ENCODE measurements around the gene PLEKHF1. TPM values are rescaled to one million over a fixed set of nuclear protein-coding genes. Genes with fewer than 3 reads are reported as not detected.

PLEKHF1 gene
- total and polyA plus RNA-seq, 12 donors, result 0.62 to 23.1 (median 6.9) TPM

- Histone ChIP-seq H3K36me3 (replicated peaks in 1 of 2) (peaks cover 0 to 28% of the 10 kb centered on the region in 2 donors), H3K4me1 (replicated peaks in 1 of 2) (peaks cover 8 to 16% of the 10 kb centered on the region in 2 donors), H3K4me3 (no peak overlapping the region), H3K27me3 (no peaks in the 10 kb centered on the region), H3K27ac (no peak overlapping the region), H3K9me3 (replicated peaks in 1 of 3) (no peaks in the 10 kb centered on the region)
- intact Hi-C loops (cut with DNase I), result no loop called here
- TF ChIP-seq POLR2A (IDR thresholded peaks at IDR 0.05) (no peak), CTCF (IDR thresholded peaks at IDR 0.05) (no peak)
- no peak for DNase-seq
- WGBS, 4 donors, result 91 to 95% (median 94%) methylated on average over 8 to 9 of the region's 9 CpGs
These were observed 37.7 kb downstream of the PLEKHF1 start for GRCh38 chr19:29702963-29703320.

- H3K4me1 ChIP-seq (replicated peaks in 1 of 2), result peaks cover 21 to 31% of the 10 kb centered on the region in 2 donors
- H3K27me3 ChIP-seq, result no peaks in the 10 kb centered on the region
- no peak overlapping the region for H3K4me3 ChIP-seq
- H3K9me3 ChIP-seq (replicated peaks in 1 of 3), result no peaks in the 10 kb centered on the region
- intact Hi-C loops (cut with DNase I), result loop anchor here in 1 of 2 donors (5.0 kb wide), 1 partner anchor 93 kb away; no protein-coding TSS in a partner anchor
- TF ChIP-seq POLR2A (IDR thresholded peaks at IDR 0.05) (no peak), CTCF (IDR thresholded peaks at IDR 0.05) (no peak)
- H3K36me3 ChIP-seq (replicated peaks in 1 of 2), result peaks cover 0 to 28% of the 10 kb centered on the region in 2 donors
- WGBS, 4 donors, result 78 to 84% (median 80%) methylated on average over 14 of the region's 14 CpGs
- DNase-seq, result no peak
- H3K27ac ChIP-seq, result peak overlapping the region in 2 of 5 donors; percentile 46 to 70
These were observed 39.6 kb downstream of the PLEKHF1 start for GRCh38 chr19:29704562-29705558.

- no peak for TF ChIP-seq POLR2A (IDR thresholded peaks at IDR 0.05)
- no peak for TF ChIP-seq CTCF (IDR thresholded peaks at IDR 0.05)
- Histone ChIP-seq H3K27ac (peak overlapping the region in 1 of 5 donors; percentile 39), H3K27me3 (no peaks in the 10 kb centered on the region), H3K4me3 (no peak overlapping the region), H3K36me3 (replicated peaks in 1 of 2) (peaks cover 0 to 28% of the 10 kb centered on the region in 2 donors), H3K9me3 (replicated peaks in 1 of 3) (no peaks in the 10 kb centered on the region), H3K4me1 (replicated peaks in 1 of 2) (peaks cover 21 to 31% of the 10 kb centered on the region in 2 donors)
- WGBS, 4 donors, result 89 to 97% (median 95%) methylated on average over 7 to 9 of the region's 9 CpGs
- intact Hi-C loops (cut with DNase I), result loop anchor here in 1 of 2 donors (5.0 kb wide), 1 partner anchor 93 kb away; no protein-coding TSS in a partner anchor
- no peak for DNase-seq
These were observed 40.4 kb downstream of the PLEKHF1 start for GRCh38 chr19:29705706-29706105.

GRCh38 chr19:29706635-29707034, 41.4 kb downstream of the PLEKHF1 start:
- WGBS, 4 donors, result 56 to 69% (median 65%) methylated on average over 5 to 6 of the region's 6 CpGs
- no peaks in the 10 kb centered on the region for H3K27me3 ChIP-seq
- no peaks in the 10 kb centered on the region for H3K9me3 ChIP-seq (replicated peaks in 1 of 3)
- peaks cover 21 to 31% of the 10 kb centered on the region in 2 donors for H3K4me1 ChIP-seq (replicated peaks in 1 of 2)
- peak in 1 of 7 donors; percentile 53 for DNase-seq
- TF ChIP-seq CTCF (IDR thresholded peaks at IDR 0.05) (no peak), POLR2A (IDR thresholded peaks at IDR 0.05) (no peak)
- intact Hi-C loops (cut with DNase I), result loop anchor here in 1 of 2 donors (5.0 kb wide), 1 partner anchor 94 kb away; no protein-coding TSS in a partner anchor
- peaks cover 0 to 28% of the 10 kb centered on the region in 2 donors for H3K36me3 ChIP-seq (replicated peaks in 1 of 2)
- peak overlapping the region in 3 of 5 donors; percentile 5 to 17 (median 6) for H3K27ac ChIP-seq
- H3K4me3 ChIP-seq, result no peak overlapping the region
